TTC549 (cell line): ENCODE data around the gene GPRIN2.

Experiments used
- FAIRE-seq: peaks from 2 replicates; lab custom pipeline; 2012; peaks lifted over from hg19 to GRCh38; lab: Jason Lieb, UNC

The GPRIN2 gene

DNA sequence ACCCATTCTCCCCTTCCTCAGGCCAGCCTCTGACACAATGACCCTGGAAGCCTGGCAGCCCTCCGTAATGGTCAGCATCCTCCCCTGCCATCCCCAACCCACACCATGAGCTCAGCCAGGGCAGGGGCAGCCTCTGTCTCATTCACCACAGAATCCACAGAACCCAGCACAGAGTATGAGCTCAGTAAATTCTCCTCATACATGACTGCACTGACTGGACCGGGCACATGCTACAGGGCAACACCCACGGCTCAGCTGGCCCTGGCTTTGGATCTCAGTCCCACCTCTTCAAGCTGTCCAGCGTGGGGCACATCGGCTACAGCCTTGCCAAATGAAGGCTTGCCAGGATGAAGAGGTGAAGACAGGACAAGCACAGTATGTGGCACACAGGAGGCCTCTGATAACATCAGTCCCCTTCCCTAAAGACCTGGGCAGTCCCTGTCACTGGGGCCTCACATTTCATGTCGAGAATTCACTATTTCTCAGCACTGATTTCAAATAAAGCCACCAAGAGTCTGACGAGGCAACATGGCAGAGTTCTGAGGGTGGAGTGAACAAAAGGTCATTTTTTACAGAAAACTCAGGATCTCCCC is 7.9 kb downstream of the GPRIN2 start:
- FAIRE-seq, result no peak

DNA sequence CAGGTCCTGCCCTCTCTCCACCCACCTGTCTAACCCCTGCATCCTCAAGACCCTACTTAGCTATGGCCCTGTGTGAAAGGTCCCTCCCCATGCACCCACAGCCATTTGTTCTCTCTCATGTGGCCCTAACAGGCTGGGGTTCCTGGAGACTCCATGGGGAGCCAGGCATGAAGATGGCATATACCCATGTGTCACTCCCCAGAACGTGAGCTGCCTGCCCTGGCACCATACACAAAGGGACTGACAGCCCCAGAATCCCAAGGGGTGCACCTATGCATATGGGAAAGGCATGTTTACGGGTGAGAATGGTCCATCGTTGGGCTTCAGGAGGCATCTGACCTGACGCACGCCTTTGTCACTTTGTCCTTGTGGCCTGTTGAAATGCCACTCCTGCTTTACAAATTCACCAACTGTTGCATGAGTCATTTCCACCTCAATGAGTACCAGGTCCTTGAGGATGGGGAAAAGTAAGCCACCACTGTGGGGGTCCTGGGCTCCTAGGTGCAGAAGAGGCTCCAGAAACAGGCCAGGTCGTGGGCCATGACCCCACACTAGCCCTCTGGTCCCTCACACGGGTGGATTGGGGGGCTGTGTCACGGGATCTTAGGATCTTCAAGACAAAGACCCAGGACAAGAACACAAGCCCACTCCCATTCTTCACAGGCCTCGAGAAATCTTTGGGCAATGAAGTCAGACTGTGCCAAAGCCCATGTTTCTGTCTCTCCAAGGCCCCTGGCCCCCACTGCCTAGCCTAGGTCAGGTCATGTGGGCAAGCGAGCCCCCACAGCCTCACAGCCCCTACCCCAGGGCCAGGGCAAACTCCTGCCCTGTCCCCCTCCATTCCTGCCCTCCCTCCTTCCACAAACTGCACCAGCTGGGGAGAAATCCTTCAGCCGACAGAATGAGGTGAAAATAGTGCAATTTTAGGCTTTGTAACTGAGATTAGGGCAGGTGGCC is 8.6 kb downstream of the GPRIN2 start:
- no peak for FAIRE-seq

DNA sequence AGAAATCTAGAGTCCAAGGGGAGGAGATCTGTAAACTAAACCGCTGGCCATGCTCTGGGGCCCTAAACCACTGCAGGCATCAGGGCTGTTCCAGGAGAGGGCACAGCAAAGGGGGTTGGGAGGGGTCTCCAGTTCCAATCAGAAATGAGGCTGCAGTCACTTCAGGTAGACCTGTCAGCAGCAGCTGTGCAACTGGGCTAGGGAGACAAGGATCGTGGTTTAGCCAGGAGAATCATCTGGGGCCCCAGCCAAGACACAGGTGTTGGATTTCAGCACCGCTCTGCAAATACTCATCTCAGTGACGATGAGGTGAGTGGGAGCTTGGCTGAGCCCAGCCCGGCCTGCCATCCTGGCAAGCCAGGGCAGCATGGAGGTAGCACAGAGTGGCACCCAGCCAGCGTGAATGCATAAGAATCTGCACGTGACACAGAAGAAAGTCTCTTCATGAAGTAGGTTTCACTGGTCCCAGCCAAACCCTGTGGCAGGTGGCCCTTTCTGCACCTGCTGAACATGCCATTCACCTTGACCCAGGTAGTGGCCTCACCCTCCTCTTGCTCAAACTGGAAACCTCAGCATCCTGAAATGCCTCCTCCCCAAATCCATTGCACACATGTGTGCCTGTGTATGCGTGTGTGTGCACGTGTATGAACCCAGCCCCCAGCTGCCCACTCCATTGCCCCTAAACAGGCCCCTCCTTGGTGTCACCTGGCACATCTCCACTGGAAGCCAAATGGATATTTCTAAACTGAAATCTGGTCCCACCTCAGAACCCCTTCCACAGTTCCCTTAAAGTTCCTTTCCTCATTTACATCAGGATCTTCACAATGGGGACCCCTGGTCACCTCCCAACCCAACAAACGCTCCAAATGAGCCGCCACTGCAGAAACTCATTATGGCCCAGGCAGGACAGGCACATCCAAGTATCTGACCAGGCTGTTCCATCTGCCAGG is 9.6 kb downstream of the GPRIN2 start:
- FAIRE-seq, result no peak

DNA sequence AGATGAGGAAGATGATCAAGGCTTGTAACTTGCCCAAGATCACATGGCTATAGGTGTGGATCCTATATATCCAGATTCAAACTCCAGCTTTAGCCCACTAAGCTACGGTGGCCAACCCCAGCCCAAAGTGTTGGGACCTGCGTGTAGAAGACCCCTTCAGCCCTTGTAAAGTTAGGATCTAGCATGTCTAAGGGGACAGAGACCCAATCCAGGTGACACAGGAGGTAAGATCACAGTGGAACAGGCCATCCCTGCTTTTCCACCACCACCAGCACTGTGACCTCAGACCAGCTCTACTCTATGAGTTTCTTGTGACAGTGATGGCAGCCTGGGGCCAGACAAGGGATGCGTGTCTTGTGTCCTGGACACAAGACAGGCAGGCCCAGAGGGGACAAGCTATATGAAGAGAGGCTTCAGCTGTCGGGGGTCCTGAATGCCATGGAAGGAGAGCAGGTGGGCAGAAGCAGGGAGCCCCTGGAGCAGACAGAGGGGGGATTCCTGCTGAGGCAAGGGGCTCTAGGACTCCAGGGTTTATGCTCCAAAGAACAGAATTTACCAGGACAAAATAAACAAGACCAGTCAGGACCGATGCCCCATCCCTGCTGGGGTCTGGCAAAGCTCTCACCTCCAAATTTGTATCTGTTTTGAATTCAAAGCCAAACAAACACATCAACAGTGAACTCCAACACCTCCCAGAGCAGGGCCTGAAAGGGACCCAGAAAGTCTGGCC is 10.4 kb downstream of the GPRIN2 start:
- no peak for FAIRE-seq

DNA sequence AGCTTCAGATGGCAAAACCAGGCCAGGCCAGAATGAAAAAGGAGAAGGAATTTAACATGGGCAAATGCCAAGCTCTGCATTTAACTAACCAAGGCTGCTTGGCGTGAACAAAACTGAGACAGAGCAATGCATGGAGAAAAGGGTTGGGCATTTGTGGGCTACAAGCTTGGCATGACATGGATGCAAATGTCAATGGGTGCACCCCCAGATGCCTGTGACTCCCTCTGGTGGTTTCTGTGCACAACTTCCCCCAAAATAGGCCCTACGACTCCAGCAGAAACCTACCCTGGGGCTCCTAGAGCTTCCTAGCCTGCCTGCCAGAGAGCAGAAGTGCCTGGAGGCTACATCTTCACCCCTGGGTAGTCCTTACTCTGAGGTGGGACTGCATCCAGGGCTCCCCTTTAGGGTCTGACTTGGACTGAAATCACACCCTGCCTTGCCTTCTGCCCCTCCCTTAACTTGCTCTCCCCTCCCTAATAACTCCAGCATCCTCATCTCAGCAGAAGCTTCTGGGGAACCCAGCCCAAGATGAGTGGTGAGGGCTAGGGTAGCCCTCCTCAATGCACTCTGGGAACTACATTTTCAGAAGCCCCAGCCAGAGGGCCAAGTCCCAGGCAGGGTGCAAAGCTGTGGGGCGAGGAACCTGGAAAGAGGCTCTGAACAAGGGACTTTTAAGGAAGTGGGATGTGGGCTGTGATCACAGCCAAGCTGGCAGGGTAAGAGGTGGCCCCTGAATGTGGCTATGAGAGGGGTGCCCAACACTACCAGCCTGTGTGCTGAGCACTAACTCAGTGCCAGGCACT is 11.3 kb downstream of the GPRIN2 start:
- FAIRE-seq, result no peak

DNA sequence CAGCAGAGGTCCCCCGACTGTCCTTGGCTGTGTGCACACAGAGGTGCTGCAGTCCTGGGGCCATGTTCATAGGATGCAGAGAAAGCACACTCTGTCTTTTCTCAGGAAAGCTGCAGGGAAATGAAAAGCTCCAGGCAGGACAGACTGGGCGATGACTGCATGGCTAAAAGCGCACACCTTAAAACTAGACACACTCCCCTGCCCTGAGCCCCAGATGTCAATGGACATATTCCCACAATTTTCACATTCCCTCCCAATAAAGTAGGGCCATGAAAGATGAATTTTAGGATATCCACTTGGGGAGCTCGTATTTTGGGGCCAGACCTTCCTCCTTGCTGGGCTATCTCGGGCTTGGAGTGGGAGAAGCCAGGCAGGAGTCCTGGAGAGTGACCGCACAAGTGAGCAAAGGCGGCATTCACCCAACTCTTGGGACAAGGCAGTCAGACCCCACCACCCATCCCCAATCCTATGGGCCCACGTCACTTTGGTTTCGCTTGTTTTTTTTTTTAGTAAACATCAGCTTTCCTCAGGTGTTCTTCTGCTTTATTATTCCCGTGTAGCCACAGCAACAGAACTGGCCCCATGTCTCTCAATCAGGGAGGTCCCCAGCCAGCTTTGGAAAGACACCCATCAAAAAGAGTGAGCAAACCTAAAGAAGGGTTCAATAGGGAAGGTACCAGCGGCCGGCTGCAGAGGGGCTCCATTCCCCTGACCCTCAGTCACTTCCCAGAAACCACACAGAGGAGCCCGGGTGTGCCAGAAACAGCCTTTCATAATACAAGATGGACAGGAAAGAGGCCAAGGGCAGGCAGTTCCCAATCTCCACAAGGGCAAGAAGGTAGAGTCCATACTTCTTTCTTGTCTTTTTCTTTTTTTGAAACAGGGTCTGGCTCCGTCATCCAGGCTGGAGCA is 12.7 kb downstream of the GPRIN2 start:
- no peak for FAIRE-seq

DNA sequence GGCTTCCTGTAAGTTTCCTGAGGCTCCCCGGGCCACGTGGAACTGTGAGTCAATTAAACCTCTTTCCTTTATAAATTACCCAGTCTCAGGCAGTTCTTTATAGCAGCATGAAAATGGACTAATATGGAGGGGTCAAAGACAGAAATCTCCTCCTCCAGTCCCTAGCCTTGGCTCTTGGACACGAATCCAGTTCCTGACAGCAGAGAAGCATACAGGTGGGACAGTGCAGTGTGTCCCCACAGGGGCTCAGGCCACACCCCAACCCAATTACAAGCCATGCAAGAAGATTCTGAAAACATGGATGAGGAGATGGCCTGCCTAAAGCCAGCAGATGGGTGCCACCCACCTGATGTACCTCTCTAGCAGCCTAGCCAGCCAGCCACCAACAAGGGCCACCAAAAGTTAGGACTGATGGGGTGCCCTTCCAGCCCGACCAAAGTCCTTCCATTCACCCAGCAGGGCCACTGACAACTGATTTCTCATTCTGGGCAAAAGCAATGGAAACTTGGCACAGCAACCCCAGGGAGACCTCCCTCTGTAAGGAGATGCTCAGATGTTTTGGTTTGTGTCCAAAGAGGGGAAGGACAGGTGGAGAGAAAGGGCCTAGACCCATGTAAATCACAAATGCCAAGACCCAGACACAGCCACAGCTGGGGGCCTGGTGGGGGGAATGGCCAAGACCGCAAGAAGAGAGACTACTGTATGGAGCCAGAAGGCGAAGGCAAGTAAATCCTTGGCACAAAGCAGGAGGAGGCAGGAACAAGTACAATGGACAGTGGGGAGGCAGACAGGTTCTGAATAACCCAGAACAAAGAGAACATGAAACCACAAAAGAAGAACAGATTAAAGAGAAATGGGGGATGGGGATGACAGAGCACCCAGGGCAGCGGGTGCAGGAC is 13.6 kb downstream of the GPRIN2 start:
- FAIRE-seq, result no peak

DNA sequence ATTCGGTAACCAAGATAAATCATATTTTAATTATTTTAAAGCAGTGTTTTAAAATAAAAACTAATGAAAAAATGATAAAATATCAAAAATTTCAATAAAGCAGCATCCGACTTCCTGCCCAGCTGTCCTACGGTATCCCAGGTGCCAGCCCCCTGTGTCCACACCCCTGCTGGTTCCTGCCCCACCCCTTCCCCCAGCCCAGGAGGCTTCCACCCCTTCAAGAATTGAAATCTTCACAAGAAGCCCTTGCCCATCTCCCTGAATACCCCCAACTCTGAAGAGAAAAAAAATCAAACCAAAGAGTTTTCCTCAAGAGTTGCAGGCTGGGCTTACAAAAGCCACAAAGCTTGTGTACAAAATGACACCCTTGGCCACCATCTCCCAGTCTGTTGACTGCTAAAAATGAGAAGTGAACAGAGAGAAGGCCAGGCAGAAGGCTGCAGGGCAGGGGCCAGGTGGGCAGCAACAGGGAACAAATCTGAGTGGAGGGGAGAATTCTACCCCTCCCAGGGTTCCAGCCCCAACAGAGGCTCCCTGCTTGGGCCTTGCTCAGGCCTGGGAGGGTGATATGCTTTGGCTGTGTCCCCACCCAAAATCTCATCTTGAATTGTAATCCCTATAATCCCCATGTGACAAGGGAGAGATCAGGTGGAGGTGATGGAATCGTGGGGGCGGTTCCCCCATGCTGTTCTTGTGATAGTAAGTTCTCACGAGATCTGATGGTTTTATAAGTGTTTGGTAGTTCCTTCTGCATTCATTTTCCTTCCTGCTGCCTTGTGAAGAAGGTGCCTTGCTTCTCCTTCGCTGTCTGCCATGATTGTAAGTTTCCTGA is 14.5 kb downstream of the GPRIN2 start:
- no peak for FAIRE-seq

DNA sequence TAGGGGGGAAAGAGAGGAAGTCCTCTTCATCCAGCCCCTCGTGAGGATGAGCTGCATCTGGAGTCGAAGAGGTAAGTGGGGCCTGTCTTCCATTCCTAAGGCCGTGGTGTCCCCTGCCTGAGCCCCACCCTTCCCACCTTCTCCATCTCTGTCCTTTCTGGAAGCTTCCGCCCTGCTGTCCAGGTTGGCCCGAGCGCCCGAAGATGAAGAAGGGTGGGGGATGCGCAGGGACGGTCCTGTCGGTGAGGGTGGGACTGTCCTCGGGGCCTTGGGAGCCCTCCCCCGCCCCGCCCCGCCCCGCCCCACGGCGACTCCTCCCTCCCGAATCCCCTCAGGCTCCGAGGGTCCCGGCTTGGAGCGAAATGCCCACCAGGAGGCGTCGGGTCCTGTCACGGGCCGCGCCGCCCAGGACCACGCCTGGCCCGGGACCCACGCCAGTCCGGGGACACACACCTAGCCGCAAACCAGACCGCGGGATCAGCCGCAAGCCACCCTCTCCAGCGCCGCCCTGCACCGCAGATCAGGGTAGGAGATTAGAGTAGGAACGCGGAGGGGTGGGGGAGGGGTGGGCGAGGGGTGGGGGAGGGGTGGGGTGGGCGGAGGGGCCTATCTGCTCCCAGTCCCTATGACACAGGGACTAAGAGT is 15.3 kb downstream of the GPRIN2 start:
- no peak for FAIRE-seq

DNA sequence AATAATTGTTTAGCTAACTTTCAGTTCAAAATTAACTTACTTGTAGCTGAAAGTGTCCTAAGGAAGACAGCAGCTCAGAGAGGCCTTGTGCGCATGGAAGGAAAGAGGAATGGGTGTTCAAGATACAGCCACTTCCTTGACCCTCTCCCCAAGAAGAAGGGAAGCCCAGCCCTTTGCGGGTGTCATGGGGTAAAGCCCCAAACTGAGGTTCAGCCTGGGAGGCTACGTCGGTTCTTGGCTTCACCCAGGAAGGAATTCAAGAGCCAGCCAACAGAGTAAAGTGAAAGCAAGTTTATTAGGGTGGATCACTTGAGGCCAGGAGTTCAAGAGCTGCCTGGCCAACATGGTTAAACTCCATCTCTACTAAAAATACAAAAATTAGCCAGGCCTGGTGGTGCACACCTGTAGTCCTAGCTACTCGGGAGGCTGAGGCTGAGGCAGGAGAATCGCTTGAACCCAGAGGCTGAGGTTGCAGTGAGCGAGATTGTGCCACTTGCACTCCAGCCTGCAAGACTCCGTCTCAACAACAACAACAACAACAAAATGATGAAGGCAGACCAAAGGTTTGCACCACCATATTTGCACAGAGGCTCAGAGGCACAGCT is 15.9 kb downstream of the GPRIN2 start:
- FAIRE-seq, result no peak

DNA sequence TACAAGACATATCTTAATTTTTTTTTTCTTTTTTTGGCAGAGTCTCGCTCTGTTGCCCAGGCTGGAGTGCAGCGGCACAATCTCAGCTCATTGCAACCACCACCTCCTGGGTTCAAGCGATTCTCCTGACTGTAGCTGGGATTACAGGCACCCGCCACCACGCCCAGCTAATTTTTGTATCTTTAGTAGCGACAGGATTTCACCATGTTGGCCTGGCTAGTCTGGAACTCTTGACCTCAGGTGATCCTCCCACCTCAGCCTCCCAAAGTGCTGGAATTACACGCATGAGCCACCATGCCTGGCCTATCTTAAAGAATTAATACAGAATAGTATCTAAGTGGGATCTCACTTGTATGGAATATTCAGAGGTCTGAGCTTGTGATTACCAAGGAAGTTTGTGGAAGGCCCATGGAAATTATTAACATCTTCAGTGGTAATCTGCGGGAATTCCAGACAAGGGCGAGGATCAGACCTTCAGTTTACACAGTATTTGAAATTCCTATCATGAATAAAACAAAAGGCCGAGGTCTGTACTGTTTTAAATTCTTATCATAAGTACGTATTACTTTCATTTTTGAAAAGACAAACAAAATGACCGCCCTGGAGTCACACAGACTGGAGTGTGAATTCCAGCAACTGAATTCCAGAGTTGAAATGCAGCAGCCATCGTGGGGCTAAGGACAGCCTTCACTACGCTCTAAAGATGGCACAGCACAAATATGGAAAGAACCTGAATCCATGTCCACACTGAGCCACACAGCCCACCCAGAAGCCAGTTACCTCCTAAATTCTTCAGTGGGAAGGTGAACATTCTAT is 16.7 kb downstream of the GPRIN2 start:
- no peak for FAIRE-seq

DNA sequence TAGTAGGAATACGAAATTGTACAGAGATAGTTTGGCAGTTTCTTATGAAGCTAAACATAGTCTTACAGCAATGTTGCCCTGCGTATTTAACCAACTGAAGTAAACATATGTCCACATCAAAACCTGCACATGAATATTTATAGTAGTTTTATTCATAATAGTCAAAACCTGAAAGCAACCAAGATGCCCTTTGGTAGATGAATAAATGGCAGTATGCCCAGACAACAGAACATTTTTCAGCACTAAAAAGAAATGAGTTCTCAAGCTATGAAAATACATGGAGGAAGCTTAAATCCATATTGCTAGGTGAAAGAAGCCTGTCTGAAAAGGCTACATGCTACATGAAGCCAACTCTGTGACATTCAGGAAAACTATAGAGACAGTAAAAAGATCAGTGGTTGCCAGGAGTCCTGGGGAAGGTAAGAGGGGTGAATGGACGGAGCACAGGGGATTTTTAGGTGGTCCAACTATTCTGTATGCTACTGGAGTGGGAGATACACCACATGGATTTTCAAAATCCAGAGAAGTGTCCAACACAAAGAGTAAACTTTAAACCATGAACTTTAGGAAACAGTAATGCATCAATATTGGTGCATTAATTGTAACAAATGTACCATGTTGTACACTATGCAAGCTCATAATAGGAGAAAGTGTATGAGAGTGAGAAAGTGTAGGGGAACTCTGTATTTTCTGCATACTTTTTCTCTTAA is 17.6 kb downstream of the GPRIN2 start:
- FAIRE-seq, result no peak

DNA sequence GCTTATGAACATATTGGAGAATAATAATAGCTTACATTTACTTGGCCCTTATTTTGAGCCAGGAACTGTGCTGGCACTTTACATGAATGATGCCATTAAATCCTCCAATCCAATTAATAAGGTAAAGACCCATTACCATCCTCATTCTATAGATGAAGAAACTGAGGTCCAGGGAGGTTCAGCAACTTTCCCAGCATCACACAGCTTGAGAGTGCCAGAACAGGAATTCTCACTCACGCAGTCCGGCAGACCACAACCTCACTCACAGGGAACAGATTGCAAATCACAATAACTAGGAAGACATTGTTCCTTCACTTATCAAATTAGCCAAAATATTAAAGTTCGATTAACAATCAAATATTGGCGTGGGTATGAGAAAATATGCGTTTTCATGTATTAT is 18.3 kb downstream of the GPRIN2 start:
- FAIRE-seq, result no peak

DNA sequence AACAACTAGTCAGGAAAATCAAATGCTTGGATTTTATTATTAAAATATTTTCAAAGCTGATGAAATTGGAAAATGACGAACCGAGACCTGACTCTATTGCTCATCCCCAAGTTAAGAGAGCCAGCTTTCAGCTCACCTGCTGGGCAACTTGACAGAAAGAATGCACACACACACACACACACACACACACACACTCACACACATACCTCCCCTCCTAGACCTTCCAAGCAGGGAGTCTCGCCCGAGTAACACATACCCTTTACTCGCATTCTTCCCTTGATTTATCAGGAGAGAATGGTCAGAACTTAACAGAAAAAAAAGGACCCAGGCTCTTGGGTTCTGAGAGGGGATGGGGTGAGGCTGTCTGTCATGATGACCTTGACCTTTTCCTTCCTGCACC is 19.1 kb downstream of the GPRIN2 start:
- FAIRE-seq, result no peak

DNA sequence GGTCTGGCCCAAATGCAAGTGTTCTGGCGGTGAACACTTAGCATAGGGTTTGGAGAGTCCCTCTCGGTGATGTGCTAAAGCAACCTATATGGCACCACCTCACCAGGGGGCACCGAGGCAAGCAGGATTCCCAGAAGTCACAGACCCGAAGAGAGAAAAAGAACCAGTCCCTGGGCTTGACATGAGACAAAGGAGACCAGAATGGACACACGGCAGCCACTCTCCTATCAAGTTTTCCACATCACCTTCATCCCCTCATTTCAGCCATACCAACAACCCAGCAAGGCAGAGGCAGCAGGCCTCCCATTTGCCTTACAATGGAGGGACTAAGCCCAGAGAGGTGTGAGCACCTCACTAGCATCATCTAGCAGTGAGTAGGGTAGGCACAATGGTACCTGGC is 19.7 kb downstream of the GPRIN2 start:
- no peak for FAIRE-seq

DNA sequence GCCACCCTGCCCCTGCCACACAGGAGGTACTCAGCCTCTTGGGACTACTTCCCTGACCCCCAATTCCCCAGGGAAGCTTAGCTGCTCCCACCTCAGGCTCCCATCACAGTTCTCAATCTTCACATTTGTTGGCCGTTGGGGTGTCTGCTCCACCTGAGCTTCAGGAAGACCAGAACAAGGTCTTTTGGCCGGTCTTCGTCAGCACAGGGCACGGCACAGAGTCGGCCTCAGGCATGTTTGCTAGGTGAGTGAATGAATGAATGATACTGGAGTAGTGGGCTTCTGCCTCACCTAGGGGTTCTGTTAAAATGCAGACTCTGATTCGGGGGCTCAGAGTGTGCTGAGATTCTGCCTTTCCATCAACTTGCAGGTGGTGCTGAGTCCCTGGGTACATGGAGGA is 20.3 kb downstream of the GPRIN2 start:
- no peak for FAIRE-seq
